IPS-18a (cell line): ENCODE measurements around the gene MAPK8.

Experiments used
- H3K27ac ChIP-seq: one replicate; pipeline ENCODE4 v1.5.1; 2013; ENCODE audit warnings: low read length
- H3K27me3 ChIP-seq: one replicate; pipeline ENCODE4 v1.6.1; 2013; ENCODE audit warnings: mild to moderate bottlenecking, low read length; ENCODE audit not compliant: control insufficient read depth, insufficient read depth
- H3K36me3 ChIP-seq: one replicate; pipeline ENCODE4 v1.6.1; 2013; ENCODE audit warnings: low read depth, low read length; ENCODE audit not compliant: control insufficient read depth
- H3K4me1 ChIP-seq: one replicate; pipeline ENCODE4 v1.6.1; 2013; ENCODE audit warnings: low read depth, low read length; ENCODE audit not compliant: control insufficient read depth
- H3K4me3 ChIP-seq: one replicate; pipeline ENCODE4 v1.5.1; 2013; ENCODE audit warnings: low read length
- H3K9ac ChIP-seq: one replicate; pipeline ENCODE4 v1.6.1; 2013; ENCODE audit warnings: mild to moderate bottlenecking, low read length, moderate library complexity
- H3K9me3 ChIP-seq: one replicate; pipeline ENCODE4 v1.6.1; 2013; ENCODE audit warnings: low read depth, low read length; ENCODE audit not compliant: control insufficient read depth

MAPK8 gene

DNA sequence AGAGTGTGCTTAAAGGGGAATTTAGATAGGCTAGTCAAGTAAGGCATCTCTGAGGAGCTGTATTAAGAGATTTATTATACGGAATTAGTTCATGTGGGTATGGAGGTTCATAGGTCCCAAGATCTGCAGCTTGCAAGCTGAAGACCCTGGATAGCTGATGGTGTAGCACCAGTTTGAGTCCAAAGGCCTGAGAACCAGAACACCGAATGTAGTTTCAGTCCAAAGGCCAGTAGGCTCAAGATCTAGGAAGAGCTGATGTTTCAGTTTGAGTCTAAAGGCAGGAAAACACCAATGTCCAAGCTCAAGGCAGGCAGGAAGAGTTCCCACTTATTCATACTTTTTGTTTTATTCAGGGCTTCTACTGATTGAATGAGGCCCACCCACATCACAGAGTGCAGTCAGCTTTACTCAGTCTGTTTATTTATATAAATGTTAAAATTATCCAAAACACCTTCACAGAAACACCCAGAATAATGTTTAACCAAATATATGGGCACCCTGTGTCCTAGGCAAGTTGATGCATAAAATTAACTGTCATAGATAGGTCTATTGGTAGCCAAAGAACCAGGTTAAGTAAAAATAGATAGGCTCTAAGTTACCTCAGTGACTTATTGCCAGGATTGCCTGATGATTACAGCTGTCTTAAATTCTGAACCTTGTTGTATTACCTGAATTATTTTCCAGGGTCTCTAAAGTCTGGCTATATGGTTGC lies 83.5 kb downstream of the MAPK8 start:
- no peak overlapping the region for H3K4me3 ChIP-seq
- H3K9me3 ChIP-seq, result no peaks in the 10 kb centered on the region
- no peaks in the 10 kb centered on the region for H3K27me3 ChIP-seq
- H3K4me1 ChIP-seq, result peaks cover 8% of the 10 kb centered on the region
- H3K36me3 ChIP-seq, result no peaks in the 10 kb centered on the region
- no peak overlapping the region for H3K27ac ChIP-seq
- H3K9ac ChIP-seq, result no peak overlapping the region

DNA sequence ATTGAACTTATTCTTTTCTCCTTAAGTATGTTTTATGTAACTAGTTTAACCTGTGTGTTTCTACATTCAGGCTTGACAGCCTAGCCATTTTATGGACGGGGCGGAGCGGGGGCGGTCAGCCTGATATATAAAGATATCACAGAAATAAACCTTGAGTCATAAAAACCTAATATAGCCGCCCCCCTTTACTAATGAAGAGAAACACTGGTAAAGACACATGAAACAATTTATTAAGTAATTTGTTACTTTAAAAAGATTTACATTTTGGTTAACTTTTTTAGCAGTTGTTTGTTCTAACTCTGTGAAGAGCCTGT lies 84.0 kb downstream of the MAPK8 start:
- H3K27ac ChIP-seq, result no peak overlapping the region
- no peak overlapping the region for H3K4me3 ChIP-seq
- no peak overlapping the region for H3K9ac ChIP-seq

DNA sequence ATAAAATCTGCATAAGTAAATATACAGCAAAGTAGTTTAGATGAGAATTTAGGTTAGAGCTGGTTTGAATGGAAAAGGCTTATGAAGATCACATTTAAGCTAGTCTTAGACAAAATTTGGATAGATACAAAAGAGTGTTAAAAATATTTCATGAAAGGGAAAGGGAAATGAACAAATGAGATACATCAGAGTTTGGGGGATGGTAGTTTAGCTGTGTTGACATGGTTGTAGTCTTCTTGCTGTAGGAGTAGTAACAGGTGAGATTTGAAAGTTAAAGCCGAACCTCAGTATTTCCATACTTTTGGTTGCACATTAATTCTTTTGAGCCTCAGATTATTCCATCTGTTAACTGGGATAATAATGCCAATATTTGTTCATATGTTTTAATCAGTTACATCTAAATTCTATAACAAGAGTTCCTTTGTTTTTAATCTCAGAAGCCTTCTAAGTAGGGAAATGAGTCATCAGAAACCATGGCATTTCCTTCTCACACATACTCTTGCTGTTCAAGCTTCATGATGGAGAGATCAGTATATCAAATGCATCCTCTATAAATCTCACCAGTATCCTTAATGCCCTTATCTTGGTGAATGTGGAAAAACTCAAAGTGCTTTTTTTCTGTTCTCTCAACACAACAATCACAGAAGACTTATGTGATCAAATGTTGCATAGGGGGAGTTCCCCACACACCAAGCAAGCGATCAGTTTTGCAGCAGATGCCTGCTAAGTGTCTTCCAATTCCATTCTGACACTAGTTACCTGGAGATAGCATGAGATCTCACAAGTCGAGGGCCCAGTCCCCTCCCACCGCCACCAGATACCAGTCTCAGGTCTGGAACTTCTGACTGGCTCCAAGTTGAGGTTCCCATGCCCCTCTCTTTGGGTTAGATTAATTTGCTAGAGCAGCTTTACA lies 84.7 kb downstream of the MAPK8 start:
- H3K9me3 ChIP-seq, result no peaks in the 10 kb centered on the region
- no peak overlapping the region for H3K9ac ChIP-seq
- H3K4me3 ChIP-seq, result no peak overlapping the region
- H3K27ac ChIP-seq, result no peak overlapping the region
- H3K4me1 ChIP-seq, result peaks cover 8% of the 10 kb centered on the region
- no peaks in the 10 kb centered on the region for H3K36me3 ChIP-seq
- H3K27me3 ChIP-seq, result no peaks in the 10 kb centered on the region

More for the DNA sequence above, 84.0 kb downstream of the MAPK8 start:
- no peaks in the 10 kb centered on the region for H3K9me3 ChIP-seq
- H3K4me1 ChIP-seq, result peaks cover 8% of the 10 kb centered on the region
- no peaks in the 10 kb centered on the region for H3K36me3 ChIP-seq
- H3K27me3 ChIP-seq, result no peaks in the 10 kb centered on the region

DNA sequence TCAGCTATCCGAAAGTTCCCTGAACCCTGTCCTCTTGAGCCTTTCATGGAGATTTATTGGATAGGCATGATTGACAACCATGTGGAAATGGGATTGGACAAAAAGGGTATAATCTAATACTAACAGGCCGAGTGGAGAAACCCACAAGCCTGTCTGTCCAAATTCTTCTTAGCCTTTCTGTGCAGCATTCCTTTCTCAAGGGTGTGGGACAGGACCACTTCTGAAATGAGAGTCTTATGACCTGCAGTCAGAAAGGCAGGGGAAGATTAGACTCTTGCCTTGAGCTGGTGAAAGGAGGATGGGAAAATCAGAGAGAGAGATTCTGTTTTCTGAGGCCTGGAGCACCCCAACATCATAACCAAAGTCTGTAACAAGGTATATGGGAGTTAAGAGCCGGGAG lies 85.5 kb downstream of the MAPK8 start:
- Histone ChIP-seq H3K4me3 (no peak overlapping the region), H3K27ac (no peak overlapping the region), H3K9ac (no peak overlapping the region), H3K4me1 (peaks cover 8% of the 10 kb centered on the region), H3K36me3 (no peaks in the 10 kb centered on the region), H3K27me3 (no peaks in the 10 kb centered on the region), H3K9me3 (no peaks in the 10 kb centered on the region)

GRCh38 chr10:48398261-48398660 lies 91.8 kb downstream of the MAPK8 start:
- Histone ChIP-seq H3K4me3 (no peak overlapping the region), H3K9me3 (no peaks in the 10 kb centered on the region), H3K36me3 (no peaks in the 10 kb centered on the region), H3K27ac (no peak overlapping the region), H3K27me3 (no peaks in the 10 kb centered on the region), H3K9ac (no peak overlapping the region), H3K4me1 (peaks cover 36% of the 10 kb centered on the region)

DNA sequence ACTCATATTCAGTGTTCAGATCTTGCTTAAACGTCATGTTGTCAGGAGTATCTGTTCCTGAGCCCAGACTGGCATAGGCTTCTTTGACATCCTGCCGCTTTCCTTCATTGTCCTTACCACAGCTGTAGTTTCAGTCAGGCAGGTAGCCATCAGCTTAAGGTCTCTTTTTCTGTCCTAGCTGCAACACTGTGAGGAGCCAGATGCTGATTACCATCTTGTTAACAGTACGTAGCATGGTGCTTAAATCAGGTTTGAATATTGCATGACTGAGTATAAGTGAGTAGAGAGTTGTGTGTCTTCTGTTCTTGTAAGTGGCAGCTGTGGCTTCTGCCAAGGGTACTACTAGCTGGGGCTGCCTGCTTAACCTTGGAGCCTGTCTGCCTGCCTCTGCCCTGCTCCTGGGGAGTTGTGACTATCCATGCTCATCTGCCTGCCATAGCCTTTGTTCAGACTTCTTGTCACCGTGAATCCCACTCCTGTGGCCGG lies 92.6 kb downstream of the MAPK8 start:
- Histone ChIP-seq H3K4me3 (no peak overlapping the region), H3K27me3 (no peaks in the 10 kb centered on the region), H3K9me3 (no peaks in the 10 kb centered on the region), H3K36me3 (no peaks in the 10 kb centered on the region), H3K27ac (no peak overlapping the region), H3K9ac (no peak overlapping the region), H3K4me1 (peaks cover 36% of the 10 kb centered on the region)

- Histone ChIP-seq H3K4me3 (peak overlapping the region; percentile 23), H3K27ac (no peak overlapping the region), H3K9me3 (no peaks in the 10 kb centered on the region), H3K9ac (no peak overlapping the region), H3K36me3 (no peaks in the 10 kb centered on the region), H3K27me3 (no peaks in the 10 kb centered on the region), H3K4me1 (peaks cover 36% of the 10 kb centered on the region)
These were observed 93.1 kb downstream of the MAPK8 start for GRCh38 chr10:48399551-48399950.

GRCh38 chr10:48400129-48400849 lies 93.8 kb downstream of the MAPK8 start:
- no peak overlapping the region for H3K9ac ChIP-seq
- no peaks in the 10 kb centered on the region for H3K36me3 ChIP-seq
- no peaks in the 10 kb centered on the region for H3K27me3 ChIP-seq
- peaks cover 36% of the 10 kb centered on the region for H3K4me1 ChIP-seq
- H3K9me3 ChIP-seq, result no peaks in the 10 kb centered on the region
- no peak overlapping the region for H3K27ac ChIP-seq
- no peak overlapping the region for H3K4me3 ChIP-seq

DNA sequence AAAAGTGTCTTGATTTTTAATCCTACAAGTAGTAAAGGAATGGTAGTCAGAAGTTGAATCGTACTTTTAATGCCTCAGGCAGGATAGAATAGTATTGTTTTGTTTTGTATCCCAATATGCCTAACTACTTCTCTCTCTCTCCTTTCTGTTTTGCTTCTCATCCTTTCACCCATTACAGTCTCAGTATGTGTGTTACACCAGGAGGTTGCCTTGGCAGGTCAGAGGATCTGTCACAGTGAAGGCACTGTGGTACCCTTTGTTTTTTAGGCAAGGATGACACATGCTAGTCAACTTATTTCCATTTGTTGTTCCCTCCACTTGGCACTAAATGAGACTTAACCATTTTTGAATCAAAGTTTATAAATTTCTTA lies 94.4 kb downstream of the MAPK8 start:
- Histone ChIP-seq H3K27me3 (no peaks in the 10 kb centered on the region), H3K9me3 (no peaks in the 10 kb centered on the region), H3K27ac (no peak overlapping the region), H3K4me1 (peaks cover 36% of the 10 kb centered on the region), H3K9ac (no peak overlapping the region), H3K36me3 (no peaks in the 10 kb centered on the region), H3K4me3 (no peak overlapping the region)

DNA sequence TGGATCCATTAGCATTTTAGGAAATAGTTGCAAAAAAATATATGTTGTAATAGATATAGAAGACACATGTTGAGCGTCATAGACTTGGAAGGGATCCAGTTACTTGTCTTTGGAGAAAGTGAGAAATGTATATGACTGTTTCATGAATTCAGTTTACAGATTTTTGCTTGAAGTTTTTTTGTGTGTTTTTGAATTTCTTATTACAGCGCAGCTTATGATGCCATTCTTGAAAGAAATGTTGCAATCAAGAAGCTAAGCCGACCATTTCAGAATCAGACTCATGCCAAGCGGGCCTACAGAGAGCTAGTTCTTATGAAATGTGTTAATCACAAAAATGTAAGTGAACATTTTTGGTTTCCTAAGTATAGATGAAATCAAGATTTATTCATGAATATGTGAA lies 98.2 kb downstream of the MAPK8 start:
- Histone ChIP-seq H3K27ac (no peak overlapping the region), H3K4me1 (peaks cover 19% of the 10 kb centered on the region), H3K36me3 (no peaks in the 10 kb centered on the region), H3K4me3 (no peak overlapping the region), H3K27me3 (no peaks in the 10 kb centered on the region), H3K9ac (no peak overlapping the region), H3K9me3 (no peaks in the 10 kb centered on the region)

- Histone ChIP-seq H3K9ac (no peak overlapping the region), H3K36me3 (peaks cover 13% of the 10 kb centered on the region), H3K4me3 (no peak overlapping the region), H3K9me3 (no peaks in the 10 kb centered on the region), H3K27me3 (no peaks in the 10 kb centered on the region), H3K4me1 (peaks cover 3% of the 10 kb centered on the region), H3K27ac (no peak overlapping the region)
These were observed 99.7 kb downstream of the MAPK8 start for GRCh38 chr10:48406204-48406603.
